C4-2B (cell line): ENCODE measurements around the gene HTR5A.

ENCODE experiments used
- H3K27ac ChIP-seq: fragments of 450-650 bp; 2 replicates; pipeline ENCODE4 v1.5.1; 2017
- CTCF ChIP-seq: fragments of 450-650 bp; conservative IDR thresholded peaks from 2 replicates; pipeline ENCODE4 v1.5.1; 2017; ENCODE audit warnings: mild to moderate bottlenecking
- ZFX ChIP-seq: fragments of 450-650 bp; IDR thresholded peaks from 2 replicates; pipeline ENCODE4 v1.6.1; 2017

Gene HTR5A

GRCh38 chr7:155048006-155048405 lies 22.1 kb upstream of the HTR5A start:
- H3K27ac ChIP-seq: no peak overlapping the region
- TF ChIP-seq CTCF (no peak), ZFX (no peak)

- TF ChIP-seq ZFX (no peak), CTCF (no peak)
- H3K27ac ChIP-seq: no peak overlapping the region
Measured at GRCh38 chr7:155051355-155051754, 18.8 kb upstream of the HTR5A start.

- H3K27ac ChIP-seq: no peak overlapping the region
- TF ChIP-seq CTCF (no peak), ZFX (no peak)
Measured at GRCh38 chr7:155053002-155053401, 17.1 kb upstream of the HTR5A start.

- TF ChIP-seq ZFX (no peak), CTCF (no peak)
- H3K27ac ChIP-seq: no peak overlapping the region
Measured at GRCh38 chr7:155054761-155055160, 15.4 kb upstream of the HTR5A start.

GRCh38 chr7:155057076-155057475 lies 13.0 kb upstream of the HTR5A start:
- no peak overlapping the region for H3K27ac ChIP-seq
- no peak for TF ChIP-seq CTCF
- TF ChIP-seq ZFX: no peak

GRCh38 chr7:155058896-155059295 lies 11.2 kb upstream of the HTR5A start:
- TF ChIP-seq CTCF (no peak), ZFX (no peak)

GRCh38 chr7:155059703-155060102 lies 10.4 kb upstream of the HTR5A start:
- TF ChIP-seq ZFX: no peak
- no peak for TF ChIP-seq CTCF
- no peak overlapping the region for H3K27ac ChIP-seq

More at GRCh38 chr7:155058896-155059295, 11.2 kb upstream of the HTR5A start:
- H3K27ac ChIP-seq: no peak overlapping the region

- TF ChIP-seq CTCF: no peak
- no peak overlapping the region for H3K27ac ChIP-seq
Measured at GRCh38 chr7:155062411-155062810, 7.7 kb upstream of the HTR5A start.
